Measurements from ENCODE around the gene TFB2M. TPM values are rescaled to one million over a fixed set of nuclear protein-coding genes. Genes with fewer than 3 reads are reported as not detected.

The TFB2M gene
- total RNA-seq, 4 donors from 2014 or later = 9.1 to 12.9 (median 11.4) TPM

GRCh38 chr1:246519514-246519913 is 46.5 kb downstream of the TFB2M start:
- no CpG with 5 or more reads among the region's 1 CpG for WGBS
- Histone ChIP-seq H3K27ac (replicated peaks in 1 of 4) (no peak overlapping the region), H3K36me3 (no peaks in the 10 kb centered on the region), H3K4me3 (no peak overlapping the region), H3K4me1 (no peaks in the 10 kb centered on the region), H3K9me3 (peaks cover 0 to 28% (median 27%) of the 10 kb centered on the region in 4 donors), H3K27me3 (no peaks in the 10 kb centered on the region)
- TF ChIP-seq POLR2A (IDR thresholded peaks at IDR 0.05; ENCODE audit: low read depth) (no peak), POLR2AphosphoS5 (IDR thresholded peaks at IDR 0.05) (no peak), EP300 (IDR thresholded peaks at IDR 0.05) (no peak)
- TF ChIP-seq, protein P1, sequence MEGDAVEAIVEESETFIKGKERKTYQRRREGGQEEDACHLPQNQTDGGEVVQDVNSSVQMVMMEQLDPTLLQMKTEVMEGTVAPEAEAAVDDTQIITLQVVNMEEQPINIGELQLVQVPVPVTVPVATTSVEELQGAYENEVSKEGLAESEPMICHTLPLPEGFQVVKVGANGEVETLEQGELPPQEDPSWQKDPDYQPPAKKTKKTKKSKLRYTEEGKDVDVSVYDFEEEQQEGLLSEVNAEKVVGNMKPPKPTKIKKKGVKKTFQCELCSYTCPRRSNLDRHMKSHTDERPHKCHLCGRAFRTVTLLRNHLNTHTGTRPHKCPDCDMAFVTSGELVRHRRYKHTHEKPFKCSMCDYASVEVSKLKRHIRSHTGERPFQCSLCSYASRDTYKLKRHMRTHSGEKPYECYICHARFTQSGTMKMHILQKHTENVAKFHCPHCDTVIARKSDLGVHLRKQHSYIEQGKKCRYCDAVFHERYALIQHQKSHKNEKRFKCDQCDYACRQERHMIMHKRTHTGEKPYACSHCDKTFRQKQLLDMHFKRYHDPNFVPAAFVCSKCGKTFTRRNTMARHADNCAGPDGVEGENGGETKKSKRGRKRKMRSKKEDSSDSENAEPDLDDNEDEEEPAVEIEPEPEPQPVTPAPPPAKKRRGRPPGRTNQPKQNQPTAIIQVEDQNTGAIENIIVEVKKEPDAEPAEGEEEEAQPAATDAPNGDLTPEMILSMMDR (IDR thresholded peaks at IDR 0.05) = no peak
- no peak for DNase-seq (ENCODE audit: extremely low spot score)
- intact Hi-C loops (cut with DNase I) = no loop called here

- Histone ChIP-seq H3K27me3 (no peaks in the 10 kb centered on the region), H3K27ac (replicated peaks in 1 of 4) (no peak overlapping the region), H3K4me3 (no peak overlapping the region), H3K4me1 (no peaks in the 10 kb centered on the region), H3K9me3 (peaks cover 0 to 37% (median 35%) of the 10 kb centered on the region in 4 donors), H3K36me3 (no peaks in the 10 kb centered on the region)
- intact Hi-C loops (cut with DNase I) = no loop called here
- TF ChIP-seq, protein P1 (IDR thresholded peaks at IDR 0.05) = no peak
- no peak for TF ChIP-seq EP300 (IDR thresholded peaks at IDR 0.05)
- no peak for TF ChIP-seq POLR2AphosphoS5 (IDR thresholded peaks at IDR 0.05)
- no peak for TF ChIP-seq POLR2A (IDR thresholded peaks at IDR 0.05; ENCODE audit: low read depth)
- DNase-seq (ENCODE audit: extremely low spot score) = no peak
- WGBS = 90% methylated on average over 11 of the region's 17 CpGs
Measured at GRCh38 chr1:246518456-246519205, 47.4 kb downstream of the TFB2M start.

- H3K9me3 ChIP-seq = peaks cover 0 to 40% (median 38%) of the 10 kb centered on the region in 4 donors
- 78% methylated on average over 7 of the region's 7 CpGs for WGBS
Measured at GRCh38 chr1:246517391-246517790, 48.7 kb downstream of the TFB2M start.

GRCh38 chr1:246516126-246516525 is 49.9 kb downstream of the TFB2M start:
- TF ChIP-seq, protein P1 (IDR thresholded peaks at IDR 0.05) = no peak
- TF ChIP-seq EP300 (IDR thresholded peaks at IDR 0.05) = no peak
- no peak for TF ChIP-seq POLR2A (IDR thresholded peaks at IDR 0.05; ENCODE audit: low read depth)
- TF ChIP-seq POLR2AphosphoS5 (IDR thresholded peaks at IDR 0.05) = no peak
- Histone ChIP-seq H3K36me3 (no peaks in the 10 kb centered on the region), H3K9me3 (peaks cover 0 to 40% (median 38%) of the 10 kb centered on the region in 4 donors), H3K27me3 (no peaks in the 10 kb centered on the region), H3K4me1 (no peaks in the 10 kb centered on the region), H3K4me3 (no peak overlapping the region), H3K27ac (replicated peaks in 1 of 4) (no peak overlapping the region)
- intact Hi-C loops (cut with DNase I) = no loop called here
- WGBS = 88% methylated on average over 3 of the region's 10 CpGs
- DNase-seq (ENCODE audit: extremely low spot score) = no peak

More at GRCh38 chr1:246517391-246517790, 48.7 kb downstream of the TFB2M start:
- intact Hi-C loops (cut with DNase I) = no loop called here
- Histone ChIP-seq H3K4me1 (no peaks in the 10 kb centered on the region), H3K27ac (replicated peaks in 1 of 4) (no peak overlapping the region), H3K36me3 (no peaks in the 10 kb centered on the region), H3K4me3 (no peak overlapping the region), H3K27me3 (no peaks in the 10 kb centered on the region)
- TF ChIP-seq, protein P1 (IDR thresholded peaks at IDR 0.05) = no peak
- TF ChIP-seq EP300 (IDR thresholded peaks at IDR 0.05) (no peak), POLR2AphosphoS5 (IDR thresholded peaks at IDR 0.05) (no peak), POLR2A (IDR thresholded peaks at IDR 0.05; ENCODE audit: low read depth) (no peak)
- no peak for DNase-seq (ENCODE audit: extremely low spot score)

Data from esophagus muscularis mucosa (tissue), 4 donors.